HG03025 (cell line): ENCODE results near the gene LCNL1.
"Not testable (repeated sequence)": the region's sequence is repeated elsewhere in the genome, so short reads cannot be mapped to it uniquely, and the experiment has no call there.

Source experiments
- ATAC-seq: cut with Tn5 transposase; IDR thresholded peaks from one replicate; pipeline ENCODE4 v1.9.1; 2021; ENCODE audit warnings: mild to moderate bottlenecking, moderate library complexity; ENCODE audit not compliant: unreplicated experiment, low FRiP score

LCNL1 gene

DNA sequence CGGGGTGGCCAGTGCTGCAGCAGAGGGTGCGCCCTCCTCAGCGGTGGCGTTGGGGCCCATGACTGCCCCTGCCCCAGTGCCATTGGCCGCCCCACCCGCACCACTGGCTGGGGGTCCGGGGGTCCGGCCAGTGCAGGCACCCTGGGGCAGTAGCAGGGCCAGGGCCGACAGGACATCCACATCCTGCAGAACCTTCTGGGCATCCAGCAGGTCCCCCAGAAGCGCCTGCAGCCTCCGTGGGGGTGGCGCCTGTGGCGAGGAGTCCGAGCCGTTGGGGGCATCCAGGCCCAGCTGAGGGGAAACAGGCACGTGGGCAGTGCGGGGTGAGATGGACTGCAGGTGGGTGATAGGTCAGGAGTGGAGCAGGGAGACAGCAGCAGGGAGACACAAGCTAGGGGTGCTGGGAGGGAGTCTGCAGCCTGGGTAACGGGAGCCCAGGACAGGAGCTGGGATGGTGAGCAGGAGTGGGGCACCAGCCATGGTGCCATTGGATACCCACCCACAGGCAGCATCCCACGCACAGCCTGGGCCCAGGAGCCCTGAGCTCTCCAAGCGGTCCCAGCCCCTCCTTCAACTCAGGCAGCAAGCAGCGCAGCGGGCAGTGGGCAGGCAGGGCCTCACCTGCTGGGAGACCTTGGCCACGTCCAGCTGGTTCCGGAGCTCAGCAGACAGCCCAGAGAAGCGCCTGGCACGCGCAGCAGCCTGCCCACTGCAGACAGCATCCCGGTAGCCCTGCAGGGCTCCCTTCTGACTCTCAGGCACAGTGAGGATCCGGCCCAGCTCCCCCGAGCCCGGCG, 38.2 kb downstream of the LCNL1 start:
- no peak for ATAC-seq

DNA sequence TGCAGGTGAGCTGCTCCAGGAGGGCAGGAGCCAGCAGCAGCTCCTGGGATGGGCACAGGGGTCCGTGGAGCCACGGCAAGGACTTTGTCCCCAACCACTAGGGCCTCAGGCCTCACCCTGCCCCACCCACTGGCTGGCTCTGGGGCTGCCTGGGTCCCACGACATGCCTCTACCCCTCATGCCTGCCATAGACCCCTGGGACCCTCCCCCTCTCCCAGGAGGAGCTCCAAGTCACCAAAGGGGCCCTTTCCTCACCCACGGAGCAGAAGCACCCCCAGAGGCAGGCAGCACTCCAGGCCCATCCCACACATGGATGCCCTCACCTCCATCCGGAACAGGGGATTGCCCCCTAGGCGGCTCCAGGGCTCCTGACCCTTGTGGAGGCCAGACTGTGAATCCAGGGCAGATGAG, 38.8 kb downstream of the LCNL1 start:
- no peak for ATAC-seq

DNA sequence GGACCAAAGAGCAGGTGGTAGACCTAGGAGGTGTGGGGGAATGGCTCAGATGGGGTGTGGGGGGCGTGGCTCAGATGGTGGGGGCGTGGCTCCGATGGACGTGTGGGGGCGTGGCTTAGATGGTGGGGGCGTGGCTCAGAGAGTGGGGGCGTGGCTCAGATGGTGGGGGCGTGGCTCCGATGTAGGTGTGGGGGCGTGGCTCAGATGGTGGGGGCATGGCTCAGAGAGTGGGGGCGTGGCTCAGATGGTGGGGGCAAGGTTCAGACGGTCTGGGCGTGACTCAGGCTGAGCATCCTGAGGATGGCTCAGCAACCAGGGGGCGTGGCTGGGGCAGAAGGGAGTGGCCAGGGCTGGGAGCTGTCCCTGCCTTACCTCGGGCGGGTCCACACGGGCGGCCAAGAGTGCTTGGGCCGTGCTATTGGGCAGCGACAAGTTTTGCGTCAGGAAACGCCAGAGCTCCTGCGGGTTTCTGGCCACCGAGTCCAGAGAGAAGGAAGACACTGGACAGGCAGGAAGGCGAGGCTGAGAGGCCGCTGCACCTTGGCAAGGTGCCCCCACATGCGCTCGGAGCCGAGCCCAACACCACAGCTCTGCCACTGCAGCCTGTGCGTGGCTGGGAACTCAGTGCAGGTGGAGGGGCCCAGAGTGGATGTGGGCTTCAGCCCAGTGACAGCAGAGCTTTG, 39.3 kb downstream of the LCNL1 start:
- ATAC-seq = no peak

DNA sequence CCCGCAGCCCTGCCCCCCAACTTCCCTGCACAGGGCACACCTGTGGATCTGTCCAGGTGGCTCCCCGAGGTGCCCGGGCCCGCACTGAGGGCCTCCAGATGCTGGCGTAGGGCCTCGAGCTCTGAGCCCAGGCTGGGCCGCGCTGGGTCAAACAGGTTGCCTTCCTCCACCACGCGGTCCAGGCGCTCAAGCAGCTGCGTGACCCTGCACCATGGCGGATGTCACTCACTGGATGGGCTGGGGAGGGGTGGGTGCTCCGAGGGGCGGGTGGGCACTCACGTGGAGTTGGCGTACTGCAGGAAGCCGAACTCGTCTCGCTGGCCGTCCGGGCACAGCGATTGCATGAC, 39.8 kb downstream of the LCNL1 start:
- ATAC-seq = no peak

DNA sequence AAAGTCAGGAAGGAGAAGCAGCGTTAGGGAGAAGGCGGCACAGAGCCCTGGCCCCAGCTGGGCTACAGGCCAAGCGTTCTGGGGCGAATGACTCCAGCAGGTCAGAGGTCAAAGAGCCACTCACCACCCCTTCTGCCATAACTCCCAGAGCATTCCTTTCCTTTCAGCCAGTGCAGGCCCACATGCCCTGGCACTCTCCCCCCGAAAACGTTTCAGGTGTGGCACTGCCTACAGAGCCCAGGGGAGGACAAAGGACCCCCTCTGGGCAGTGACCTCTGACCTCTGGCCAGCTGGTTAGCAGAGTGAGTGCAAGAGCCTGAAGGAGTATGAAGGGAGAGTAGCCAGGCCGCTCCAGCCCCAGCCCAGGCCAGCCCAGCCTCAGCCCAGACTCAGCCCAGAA, 40.4 kb downstream of the LCNL1 start:
- no peak for ATAC-seq

DNA sequence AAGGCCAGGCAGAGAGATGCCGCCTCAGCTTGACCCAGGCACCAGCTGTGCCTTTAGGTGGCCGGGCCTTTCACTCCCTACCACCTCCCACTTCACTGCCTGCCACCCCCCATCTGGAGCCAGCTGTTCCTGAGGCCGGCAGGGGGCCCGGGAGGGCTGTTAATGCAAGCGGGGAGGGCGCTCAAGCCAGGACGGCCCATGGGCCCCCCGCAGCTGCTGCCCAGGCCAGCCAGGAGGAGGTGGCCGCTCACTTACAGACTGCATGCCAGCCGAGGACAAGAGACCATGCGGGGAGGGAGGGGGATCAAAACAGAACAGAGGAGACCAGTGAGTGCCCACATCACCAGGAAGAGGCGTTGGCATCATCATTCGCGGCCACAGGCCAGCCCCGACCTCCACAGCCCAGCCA, 40.8 kb downstream of the LCNL1 start:
- ATAC-seq = no peak

DNA sequence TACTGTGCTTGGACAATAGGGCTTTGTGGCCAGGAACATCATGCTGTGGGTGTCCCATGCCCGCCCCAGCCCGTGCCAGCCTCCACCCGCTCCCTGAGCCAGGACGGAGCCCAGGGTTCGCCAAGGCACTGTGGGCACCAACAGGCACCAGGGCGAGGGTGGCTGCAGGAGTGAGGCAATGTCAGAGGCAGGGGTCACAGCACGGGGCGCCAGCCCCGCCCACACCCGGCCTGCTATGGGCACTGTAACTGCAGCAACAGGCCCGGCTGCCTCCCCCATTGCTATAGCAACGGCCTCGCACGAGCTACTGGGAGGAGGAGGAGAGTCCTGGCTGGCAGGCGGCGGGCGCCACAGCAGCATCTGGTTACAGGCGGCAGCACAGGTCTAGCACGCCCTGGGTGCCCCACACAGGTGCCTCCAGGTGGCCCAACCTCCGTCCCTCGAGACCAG, 42.7 kb downstream of the LCNL1 start:
- no peak for ATAC-seq

DNA sequence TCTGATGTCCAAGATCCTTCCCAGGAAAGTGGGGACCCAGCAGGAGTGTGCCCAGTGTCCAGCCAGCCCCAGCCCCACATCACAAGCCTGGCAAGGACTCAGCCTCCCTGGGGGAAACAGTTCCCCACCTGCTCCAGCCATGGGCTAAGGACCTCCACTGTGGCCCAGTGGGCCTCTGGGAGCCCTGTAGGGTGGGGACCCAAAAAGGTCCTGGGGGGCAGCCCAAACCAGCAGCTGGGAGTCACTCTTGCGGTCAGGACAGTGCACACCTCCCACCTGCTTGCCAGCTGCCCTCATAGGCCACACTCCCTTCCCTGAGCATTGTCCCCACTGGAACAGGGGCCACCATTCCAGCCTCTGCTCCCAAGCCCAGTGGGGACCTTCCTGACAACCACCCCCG, 43.6 kb downstream of the LCNL1 start:
- ATAC-seq = no peak

DNA sequence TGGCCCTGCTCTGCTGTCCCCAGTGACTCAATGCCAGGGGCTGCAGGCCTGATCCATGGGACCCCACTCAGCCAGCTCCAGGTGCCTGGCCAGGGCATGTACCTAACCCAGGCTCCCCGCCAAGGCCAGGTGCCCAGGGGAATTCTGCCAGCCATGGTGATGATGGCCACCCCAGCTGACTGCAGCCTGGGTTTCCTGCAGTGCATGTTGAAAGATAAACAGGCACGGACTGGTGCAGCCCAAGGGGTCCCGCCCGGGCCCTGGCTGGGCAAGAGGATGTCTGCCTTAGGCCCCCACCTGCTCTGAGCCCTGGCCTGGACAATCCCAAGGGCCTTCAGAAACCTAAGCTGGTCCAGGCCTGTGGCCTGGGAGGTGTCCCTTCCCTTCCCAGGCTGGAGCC, 44.0 kb downstream of the LCNL1 start:
- no peak for ATAC-seq

DNA sequence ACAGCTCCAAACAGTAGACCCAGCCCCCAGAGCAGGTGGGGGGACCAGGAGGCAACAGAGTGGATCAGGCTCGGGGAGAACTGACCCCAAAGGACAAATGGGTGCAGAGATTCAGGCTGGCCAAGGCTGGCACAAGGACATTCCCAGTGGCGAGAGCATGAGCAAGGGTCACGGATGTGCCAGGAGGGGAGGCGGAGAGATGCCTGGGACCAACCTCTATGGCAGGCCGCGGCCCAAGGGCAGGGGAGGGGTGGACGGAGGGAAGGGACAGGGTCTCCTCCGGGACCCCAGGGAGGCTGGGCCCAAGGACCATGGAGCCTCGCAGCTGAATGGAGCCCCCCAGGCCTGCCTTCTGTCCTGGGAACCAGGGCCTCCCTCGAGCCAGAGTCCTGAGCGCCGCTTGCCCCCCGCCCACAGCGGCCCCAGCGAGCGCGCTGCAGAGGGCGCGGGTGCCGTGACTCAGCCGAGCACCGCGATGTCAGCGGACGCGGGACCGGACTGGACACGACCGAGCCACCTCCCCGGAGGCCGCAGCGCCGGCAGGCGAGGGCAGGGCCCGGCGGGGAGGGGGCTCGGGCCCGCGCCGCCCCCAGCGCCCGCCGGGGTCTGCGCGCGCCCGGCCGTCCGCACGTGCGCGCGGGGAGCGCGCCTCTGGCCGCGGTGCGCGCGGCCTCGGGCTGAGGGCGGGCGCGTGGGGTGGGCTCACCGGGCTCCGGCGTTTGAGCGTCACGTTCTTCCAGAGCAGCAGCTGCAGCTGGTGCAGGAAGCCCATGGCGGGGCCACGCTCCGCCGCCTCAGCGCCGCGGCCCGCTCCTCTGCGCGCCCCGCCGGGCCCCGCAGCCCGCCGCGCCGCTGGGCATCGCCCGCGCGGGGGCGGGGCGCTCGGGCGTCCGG, 44.8 kb downstream of the LCNL1 start, which contains the start of gene ABCA2:
ABCA2 (minus strand) TSS at position 869 of the 894 bp plus-strand sequence; CDS start at position 772, 97 bp downstream.
- no peak for ATAC-seq

DNA sequence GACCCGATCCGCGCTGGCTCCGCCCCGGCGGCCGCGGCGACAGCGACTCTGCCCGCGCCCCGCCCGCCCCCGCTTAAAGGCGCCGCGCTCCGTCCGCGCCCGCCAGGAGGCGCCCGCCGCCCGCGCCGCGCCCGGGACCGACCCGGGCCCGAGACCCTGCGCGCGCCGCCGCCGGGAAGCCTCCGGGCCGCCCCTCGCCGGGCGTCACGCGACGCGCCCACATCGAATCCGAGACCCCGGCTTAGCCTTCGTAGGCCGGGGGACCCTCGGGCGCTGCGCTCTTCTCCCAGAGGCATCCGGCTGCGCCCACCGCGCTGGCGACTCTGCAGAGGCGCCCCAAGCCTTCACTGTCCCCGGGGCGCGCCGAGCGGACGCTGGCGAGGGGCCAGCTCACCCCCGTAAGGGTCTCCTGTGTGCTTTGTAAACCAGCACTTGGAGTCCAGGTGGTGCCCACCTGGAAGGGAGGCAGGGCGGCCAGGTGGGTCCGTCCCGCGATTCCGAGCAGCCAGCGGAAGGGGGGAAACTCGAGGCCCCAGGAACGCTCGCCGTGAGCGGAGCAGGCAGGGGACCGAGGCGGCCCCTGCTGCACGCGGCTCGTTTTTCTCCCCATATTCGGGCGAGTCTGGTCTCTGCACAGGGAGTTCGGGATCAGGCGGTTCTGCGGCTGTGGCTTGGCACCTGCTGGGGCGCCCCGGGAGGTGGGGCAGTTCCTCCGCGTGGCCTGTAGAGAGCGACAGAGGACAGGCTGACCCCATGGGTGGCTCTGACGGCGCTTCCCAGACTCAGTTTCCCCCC, 45.7 kb downstream of the LCNL1 start:
- ATAC-seq = no peak

DNA sequence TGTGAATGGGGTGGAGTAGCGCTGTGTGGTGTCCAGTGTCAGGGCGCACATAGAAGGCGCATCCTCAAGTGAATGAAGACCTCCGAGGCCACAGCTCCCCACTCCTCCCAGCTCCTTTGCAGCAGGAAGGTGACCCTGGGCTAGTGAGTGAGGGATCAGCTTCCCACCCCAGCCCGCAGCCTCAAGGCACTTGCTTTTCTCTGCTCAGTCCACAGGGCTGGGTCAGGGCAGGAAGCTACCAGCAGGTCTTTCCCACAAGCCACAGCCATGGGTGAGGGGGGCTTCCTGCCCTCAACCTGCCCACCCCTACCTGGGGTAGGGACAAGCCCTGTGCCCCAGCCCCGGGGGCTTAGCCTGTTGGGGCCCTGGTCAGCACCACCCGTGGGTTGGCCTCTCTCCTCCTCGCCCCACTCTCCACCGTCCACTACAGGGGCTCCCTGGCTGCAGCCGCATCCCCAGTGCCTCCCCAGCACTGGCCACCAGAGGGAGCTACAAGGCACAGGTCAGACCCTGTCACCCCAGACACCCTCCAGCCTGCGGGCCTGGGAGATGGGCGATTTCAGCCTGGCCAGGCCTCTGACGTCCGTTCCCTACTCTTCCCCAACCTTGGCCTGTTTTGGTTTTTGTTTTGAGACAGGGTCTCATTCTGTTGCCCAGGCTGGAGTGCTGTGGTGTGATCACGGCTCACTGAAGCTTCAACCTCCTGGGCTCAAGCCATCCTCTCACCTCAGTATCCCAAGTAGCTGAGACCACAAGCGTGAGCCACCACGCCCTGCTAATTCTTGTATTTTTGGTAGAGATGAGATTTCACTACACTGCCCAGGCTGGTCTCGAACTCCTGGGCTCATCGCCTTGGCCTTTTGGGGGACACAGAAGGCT, 46.5 kb downstream of the LCNL1 start:
- no peak for ATAC-seq

DNA sequence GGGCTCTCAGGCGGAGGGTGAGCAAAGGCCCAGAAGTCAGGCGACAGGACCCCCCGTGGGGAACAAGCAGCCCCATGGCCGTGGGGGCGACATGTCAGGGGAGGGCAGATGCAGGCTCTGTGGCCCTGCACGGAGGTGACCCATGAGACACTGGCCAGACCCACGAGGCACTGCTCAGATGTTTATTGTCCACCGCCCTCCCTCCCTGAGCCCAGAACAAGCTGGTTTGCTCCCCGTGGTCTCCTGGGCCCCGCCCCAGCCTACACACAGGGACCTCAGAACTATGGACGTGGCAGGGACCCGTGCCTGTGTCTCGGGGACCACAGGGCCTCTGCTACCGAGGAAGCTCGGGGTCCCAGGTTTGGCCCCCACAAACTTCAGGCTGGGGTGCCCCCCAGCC, 47.2 kb downstream of the LCNL1 start:
- ATAC-seq = no peak

DNA sequence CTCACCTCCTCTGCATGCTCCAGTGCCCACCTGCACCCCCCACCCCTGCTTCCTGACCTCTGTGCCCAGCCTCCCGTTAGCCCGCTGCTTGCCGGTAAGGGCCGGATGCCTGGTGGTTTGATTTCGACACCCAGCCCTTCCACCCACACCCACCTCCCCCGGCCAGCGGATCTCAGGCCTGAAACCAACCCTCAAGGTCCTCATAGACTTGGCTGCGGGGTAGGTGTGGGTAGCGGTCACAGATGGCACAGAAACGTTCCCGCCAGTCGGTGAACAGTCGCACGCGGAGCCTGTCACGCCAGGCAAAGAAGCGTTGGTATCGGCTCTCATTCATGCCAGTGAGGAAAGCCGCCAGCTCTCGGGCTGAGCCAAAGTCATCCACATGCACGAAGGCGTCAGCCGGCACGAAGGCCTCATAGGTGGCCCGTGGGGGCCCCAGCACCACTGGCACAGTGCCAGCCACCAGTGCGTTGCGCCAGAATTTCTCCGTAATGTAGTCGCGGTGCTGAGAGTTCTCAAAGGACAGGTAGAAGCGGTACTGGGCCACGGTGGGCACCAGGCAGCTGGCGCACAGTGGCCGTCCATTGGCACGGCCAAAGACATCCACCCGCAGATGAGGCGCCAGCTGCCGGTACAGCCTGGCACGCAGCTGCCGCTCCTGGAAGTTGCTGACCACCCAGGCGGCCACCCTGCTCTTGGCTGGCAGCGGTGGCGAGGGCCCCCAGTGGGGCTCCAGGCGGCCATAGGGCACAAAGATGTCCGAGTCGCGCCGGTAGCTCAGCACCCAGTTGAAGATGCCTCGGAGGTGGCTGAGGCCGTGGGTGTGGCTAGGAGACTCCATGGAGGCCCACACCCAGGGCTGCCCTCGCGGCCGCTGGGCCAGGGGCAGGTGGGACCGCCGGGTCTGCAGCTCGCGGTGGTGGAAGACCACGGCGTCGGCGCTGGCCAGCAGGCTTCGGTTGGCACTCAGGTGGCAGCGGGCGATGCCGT, 48.0 kb downstream of the LCNL1 start:
- ATAC-seq = no peak

DNA sequence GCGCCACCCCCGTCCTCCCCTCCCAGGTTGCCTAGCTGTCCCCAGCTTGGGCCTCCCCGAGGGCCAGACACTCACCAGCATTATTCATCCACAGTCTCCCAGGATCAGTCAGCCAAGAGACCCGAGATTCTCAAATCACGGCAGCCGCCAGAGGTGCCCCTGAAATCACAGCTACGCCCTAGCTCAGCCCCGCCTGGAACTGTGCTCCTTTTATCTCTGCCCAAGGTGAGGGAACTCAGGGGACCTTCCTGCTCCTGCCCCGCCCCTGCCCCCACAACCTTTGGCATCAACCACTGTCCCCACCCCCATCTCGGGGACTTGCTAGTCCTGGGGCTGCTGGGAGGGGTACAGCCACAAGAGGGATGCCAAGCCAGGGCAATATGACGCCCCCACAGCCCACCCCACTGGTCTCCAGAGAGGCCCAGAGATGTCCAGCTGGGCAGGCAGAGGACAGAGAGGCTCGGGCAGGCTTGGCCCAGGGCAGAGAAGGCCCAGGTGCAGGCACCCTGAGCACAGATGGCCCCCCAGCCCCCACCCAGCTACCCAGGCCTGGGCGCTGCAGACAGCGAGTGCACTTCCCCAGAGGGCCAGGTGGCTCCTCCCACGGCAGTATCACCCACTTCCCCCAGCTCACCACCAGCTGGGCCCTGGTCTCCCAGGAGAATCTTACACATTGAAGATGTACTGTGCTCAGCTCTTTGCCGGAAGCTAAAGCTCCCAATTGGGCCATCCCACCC, 49.3 kb downstream of the LCNL1 start, which contains the start of gene FUT7:
FUT7 (minus strand) TSS at position 185 of the 737 bp plus-strand sequence; CDS start at position 88, 97 bp downstream.
- no peak for ATAC-seq

DNA sequence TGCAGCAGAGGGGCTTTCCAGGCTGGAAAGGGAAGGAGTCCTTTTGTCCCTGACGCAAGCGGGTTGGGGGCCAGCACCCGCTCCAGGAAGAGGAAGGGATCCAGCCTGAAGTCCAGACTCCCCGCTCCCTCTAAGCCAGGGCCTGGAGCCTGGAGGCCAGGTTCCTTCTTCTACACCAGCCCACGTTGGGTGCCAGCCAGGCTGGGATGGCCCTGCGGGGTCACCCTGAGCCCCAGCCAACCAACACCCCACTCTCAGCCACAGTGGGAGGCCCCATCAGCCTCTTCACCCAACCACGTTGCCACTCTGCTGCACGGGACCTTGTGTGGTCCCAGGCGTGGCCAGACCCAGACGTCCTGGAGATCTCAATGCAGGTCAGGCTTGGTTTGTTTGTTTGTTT, 50.1 kb downstream of the LCNL1 start:
- no peak for ATAC-seq

DNA sequence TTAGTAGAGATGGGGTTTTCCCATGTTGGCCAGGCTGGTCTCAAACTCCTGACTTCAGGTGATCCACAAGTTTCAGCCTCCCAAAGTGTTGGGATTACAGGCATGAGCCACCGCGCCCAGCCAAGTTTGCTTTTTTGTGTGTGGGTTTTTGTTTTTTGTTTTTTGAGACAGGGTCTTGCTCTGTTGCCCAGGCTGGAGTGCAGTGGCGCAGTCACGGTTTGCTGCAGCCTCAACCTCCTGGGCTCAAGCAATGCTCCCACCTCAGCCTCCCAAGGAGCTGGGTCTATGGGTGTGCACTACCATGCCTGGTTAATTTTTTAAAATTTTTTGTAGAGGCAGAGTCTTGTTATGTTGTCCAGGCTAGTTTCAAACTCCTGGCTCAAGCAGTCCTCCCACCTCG, 50.7 kb downstream of the LCNL1 start:
- ATAC-seq = not testable (repeated sequence)
